K562 (cell line): ENCODE data around the gene C3orf52. TPM values are rescaled to one million over a fixed set of nuclear protein-coding genes. Genes with fewer than 3 reads are reported as not detected.

Experiments used
- ATAC-seq: fragments of 200-7000 bp; cut with Tn5 transposase; 3 replicates; pipeline ENCODE4 v1.9.1; 2020; ENCODE audit warnings: moderate library complexity
- BruUV-seq: library from RNA; stranded (reverse); fragments of 400-500 nt; replicated peaks from 2 replicates; lab custom pipeline; 2021; lab: Mats Ljungman, UMichigan
- CTCF ChIA-PET: fragments of 300-600 bp; formaldehyde crosslinking; extraction: SDS; loops from one replicate; lab custom pipeline; 2021; ENCODE audit warnings: low intra/inter-chr PET ratio; lab: Yijun Ruan, JAX
- POLR2A ChIA-PET: fragments of 300-600, 350-650 bp; sonication (Branson Sonifier 250); formaldehyde crosslinking; extraction: SDS; loops from one replicate; lab custom pipeline; 2021; ENCODE audit warnings: antibody characterized with exemption, inconsistent platforms; lab: Yijun Ruan, JAX
- DNase-seq, 4 experiments: peaks; one replicate each; pipeline versions ENCODE4 v3.0.0 to v3.0.0-alpha.2; 2011 to 2018; ENCODE audit warnings: low spot score in 3 of 4, mixed read lengths in 3 of 4; ENCODE audit errors: extremely low read depth in 1 of 4
- FAIRE-seq: peaks from 2 replicates; lab custom pipeline; 2011; peaks lifted over from hg19 to GRCh38; lab: Jason Lieb, UNC
- H2AFZ ChIP-seq: 2 replicates; pipeline ENCODE4 v1.6.0; 2011; ENCODE audit warnings: low read depth, low read length, control low read depth, inconsistent platforms
- H3K27ac ChIP-seq: fragments of 200-600 bp; 3 replicates; pipeline ENCODE4 v1.8.0; 2011; ENCODE audit warnings: low read depth, mild to moderate bottlenecking, control low read depth, inconsistent platforms, low read length, moderate library complexity, mixed read lengths; ENCODE audit errors: extremely low read depth
- H3K27me3 ChIP-seq, 2 experiments: fragments of 300-600 bp in 1 of 2; 2 replicates in 1 of 2; 3 replicates in 1 of 2; pipeline versions ENCODE4 v1.6.0 to v1.8.0; 2011; ENCODE audit warnings: inconsistent platforms in 2 of 2, low read length in 2 of 2, mild to moderate bottlenecking in 1 of 2, mixed read lengths in 1 of 2, moderate library complexity in 1 of 2; ENCODE audit not compliant: control insufficient read depth in 2 of 2, insufficient read depth in 2 of 2
- H3K36me3 ChIP-seq: fragments of 300-600 bp; 3 replicates; pipeline ENCODE4 v1.8.0; 2011; ENCODE audit warnings: mild to moderate bottlenecking, low read length, inconsistent platforms; ENCODE audit not compliant: control insufficient read depth, insufficient read depth
- H3K4me1 ChIP-seq, 2 experiments: fragments of 200-600 bp in 1 of 2; replicated peaks in 1 of 2; 2 replicates in 1 of 2; 3 replicates in 1 of 2; pipeline versions ENCODE4 v1.5.1 to v1.8.0; 2011; ENCODE audit warnings: inconsistent platforms in 2 of 2, low read length in 2 of 2, mild to moderate bottlenecking in 1 of 2, mixed read lengths in 1 of 2, moderate library complexity in 1 of 2; ENCODE audit not compliant: control insufficient read depth in 2 of 2, insufficient read depth in 2 of 2
- H3K4me2 ChIP-seq: 2 replicates; pipeline ENCODE4 v1.6.1; 2011; ENCODE audit warnings: low read length, control low read depth, inconsistent platforms, mixed read lengths; ENCODE audit not compliant: insufficient read depth
- H3K4me3 ChIP-seq: fragments of 200-600 bp; sonication (generic), shearing (Covaris generic); 2 replicates; pipeline ENCODE4 v1.5.1; 2016; ENCODE audit warnings: control low read depth, inconsistent platforms
- H3K79me2 ChIP-seq: fragments of 200-600 bp; 3 replicates; pipeline ENCODE4 v1.8.0; 2011; ENCODE audit warnings: low read length, inconsistent platforms; ENCODE audit not compliant: control insufficient read depth, insufficient read depth
- H3K9ac ChIP-seq, 2 experiments: 2 replicates each; pipeline versions ENCODE4 v1.6.0 to v1.6.1; 2011; ENCODE audit warnings: low read depth in 2 of 2, low read length in 2 of 2, control low read depth in 1 of 2, inconsistent platforms in 1 of 2, mild to moderate bottlenecking in 1 of 2, mixed read lengths in 1 of 2; ENCODE audit not compliant: insufficient read depth in 1 of 2
- H3K9me1 ChIP-seq: one replicate; pipeline ENCODE4 v1.6.0; 2011; ENCODE audit warnings: inconsistent platforms, mild to moderate bottlenecking, low read length, moderate library complexity; ENCODE audit not compliant: control insufficient read depth, insufficient read depth
- H3K9me3 ChIP-seq: replicated peaks from 2 replicates; pipeline ENCODE4 v1.5.1; 2011; ENCODE audit warnings: low read depth, low read length, inconsistent platforms; ENCODE audit not compliant: control insufficient read depth, insufficient read depth
- H4K20me1 ChIP-seq: replicated peaks from 2 replicates; pipeline ENCODE4 v1.6.1; 2011; ENCODE audit warnings: low read length, inconsistent platforms, mixed read lengths; ENCODE audit not compliant: control insufficient read depth, insufficient read depth
- FOXJ2 ChIP-seq: fragments of 200-800 bp; sonication (Bioruptor generic); IDR thresholded peaks from 2 replicates; pipeline ENCODE4 v1.6.1; 2016; ENCODE audit warnings: missing genetic modification characterization, missing compliant biosample characterization
- GTF2A2 ChIP-seq: IDR thresholded peaks from 2 replicates; pipeline ENCODE4 v1.6.1; 2016; ENCODE audit warnings: mild to moderate bottlenecking, missing genetic modification characterization, missing compliant biosample characterization
- ILF3 ChIP-seq: fragments of 450-650 bp; IDR thresholded peaks from 2 replicates; pipeline ENCODE4 v1.6.1; 2018; ENCODE audit warnings: antibody characterized with exemption, mild to moderate bottlenecking, moderate library complexity, borderline replicate concordance
- KAT7 ChIP-seq: sonication (generic); formaldehyde crosslinking; IDR thresholded peaks from 2 replicates; pipeline ENCODE4 v1.8.0; 2022; ENCODE audit warnings: missing genetic modification reagents, mild to moderate bottlenecking, borderline replicate concordance
- KDM2B ChIP-seq: fragments of 250-450 bp; sonication (Bioruptor Pico); IDR thresholded peaks from 2 replicates; pipeline ENCODE4 v1.8.0; 2021; ENCODE audit warnings: mild to moderate bottlenecking, moderate library complexity
- MYNN ChIP-seq, 2 experiments: sonication (generic); formaldehyde crosslinking in 1 of 2; IDR thresholded peaks; 2 replicates each; pipeline versions ENCODE4 v1.5.0 to v1.6.1; 2016 to 2020; ENCODE audit warnings: antibody characterized with exemption in 1 of 2, missing genetic modification reagents in 1 of 2
- NR3C1 ChIP-seq: sonication (generic); formaldehyde crosslinking; IDR thresholded peaks from 2 replicates; pipeline ENCODE4 v1.8.1; 2022; ENCODE audit warnings: missing genetic modification reagents
- TEAD2 ChIP-seq: fragments of 450-650 bp; IDR thresholded peaks from 2 replicates; pipeline ENCODE4 v1.6.1; 2016; ENCODE audit warnings: missing genetic modification characterization, control low read depth, missing compliant biosample characterization
- XRCC4 ChIP-seq: IDR thresholded peaks from one replicate; pipeline ENCODE4 v1.6.1; 2011; ENCODE audit not compliant: insufficient read depth, insufficient read length; ENCODE audit errors: extremely low read depth
- ZNF224 ChIP-seq: sonication (generic); formaldehyde crosslinking; IDR thresholded peaks from 2 replicates; pipeline ENCODE4 v1.8.0; 2022; ENCODE audit warnings: mild to moderate bottlenecking, missing genetic modification reagents
- ZNF316 ChIP-seq: fragments of 450-650 bp; IDR thresholded peaks from 2 replicates; pipeline ENCODE4 v1.6.1; 2016
- ZNF766 ChIP-seq: fragments of 200-800 bp; sonication (Bioruptor generic); conservative IDR thresholded peaks from 2 replicates; pipeline ENCODE4 v1.6.1; 2016; ENCODE audit warnings: missing genetic modification characterization, missing compliant biosample characterization
- WGBS: fragments of 100-300 bp; shearing (Covaris generic); methylation state at CpG from one replicate; pipeline ENCODE4 v1.1.6; 2016; ENCODE audit warnings: low coverage, mixed read lengths; ENCODE audit not compliant: insufficient coverage; ENCODE audit errors: missing lambda C conversion rate; 5-methylcytosine and 5-hydroxymethylcytosine counted together
- in situ Hi-C: fragments of 300-500 bp; cut with MboI; formaldehyde crosslinking; loops from 4 replicates; pipeline ENCODE4 v1.15.0; 2018; ENCODE audit warnings: inconsistent platforms, mixed read lengths
- intact Hi-C: fragments of 100-400 bp; cut with micrococcal nuclease; formaldehyde crosslinking; loops from 2 replicates; pipeline ENCODE4 v1.14.2; 2022
- polyA plus RNA-seq, 8 experiments: library from polyadenylated mRNA; depleted of rRNA in 4 of 8; stranded (reverse) in 5 of 8; unstranded in 3 of 8; fragments of >200 nt; fragmentation: Nextera tagmentation in 2 of 8; fragmentation: Illumina TruSeq in 1 of 8; extraction: Ambion mirVana in 2 of 8; extraction: Trizol in 1 of 8; gene quantifications; 2 replicates each; pipeline versions ENCODE4 v1.2.1 to v1.2.3, GENCODE V29; 2011 to 2014; ENCODE audit warnings: inconsistent platforms in 1 of 8, missing spikeins in 1 of 8
- total RNA-seq, 7 experiments: library from RNA; depleted of rRNA in 6 of 7; stranded (reverse); fragments of >200 nt in 6 of 7; fragmentation: Illumina TruSeq in 2 of 7; extraction: Trizol in 2 of 7; gene quantifications; 2 replicates each; pipeline versions ENCODE4 v1.2.1 to v1.2.3, GENCODE V29; 2011 to 2021; ENCODE audit warnings: low replicate concordance in 1 of 7
- TF ChIP-seq, protein P1 (sequence below): fragments of 250-450 bp; sonication (Bioruptor Pico); IDR thresholded peaks from 2 replicates; pipeline ENCODE4 v1.8.0; 2022; ENCODE audit warnings: inconsistent platforms
- TF ChIP-seq, protein P2 (sequence below): fragments of 250-450 bp; sonication (Bioruptor Pico); IDR thresholded peaks from 2 replicates; pipeline ENCODE4 v1.4.0; 2020

Gene C3orf52
- total and polyA plus RNA-seq, 9 of the 15 experiments (the other 6 are each of a cell fraction or from before 2014, with no cell fraction given): 2.8 to 6.1 (median 3.8) TPM

- TF ChIP-seq ZNF316 (no peak), XRCC4 (no peak), KDM2B (CRISPR knock-in tag) (no peak), ZNF766 (CRISPR knock-in tag) (no peak), FOXJ2 (tag) (no peak)
Observed at GRCh38 chr3:112131111-112131510, 44.9 kb downstream of the C3orf52 start (continued).

GRCh38 chr3:112132088-112132487, 45.9 kb downstream of the C3orf52 start:
- Histone ChIP-seq H3K4me1 (peaks cover 0 to 7% of the 10 kb centered on the region in 2 experiments; a peak in 1 of 5 replicates), H4K20me1 (no peaks in the 10 kb centered on the region), H3K4me2 (no peak overlapping the region), H3K9ac (no peak overlapping the region), H3K79me2 (no peaks in the 10 kb centered on the region), H3K9me3 (no peaks in the 10 kb centered on the region), H3K36me3 (no peaks in the 10 kb centered on the region), H2AFZ (no peak overlapping the region), H3K9me1 (no peaks in the 10 kb centered on the region), H3K27ac (no peak overlapping the region), H3K4me3 (no peak overlapping the region), H3K27me3 (no peaks in the 10 kb centered on the region)
- BruUV-seq: no TSS peak
- intact Hi-C loops: loop anchor here (10.0 kb wide), 1 partner anchor 143 kb away; no protein-coding TSS in a partner anchor
- DNase-seq (no peak), ATAC-seq (no peak), FAIRE-seq (no peak)
- in situ Hi-C loops: no loop called here
- ChIA-PET POLR2A (no interaction called here), CTCF (no interaction called here)
- 18% methylated on average over 2 of the region's 3 CpGs for WGBS
- TF ChIP-seq MYNN (IDR thresholded peaks at IDR 0.05): no peak
- TF ChIP-seq MYNN (CRISPR knock-in tag; IDR thresholded peaks at IDR 0.05): no peak
- TF ChIP-seq NR3C1 (CRISPR knock-in tag): no peak
- TF ChIP-seq ILF3: no peak
- no peak for TF ChIP-seq KAT7
- TF ChIP-seq, protein P1, sequence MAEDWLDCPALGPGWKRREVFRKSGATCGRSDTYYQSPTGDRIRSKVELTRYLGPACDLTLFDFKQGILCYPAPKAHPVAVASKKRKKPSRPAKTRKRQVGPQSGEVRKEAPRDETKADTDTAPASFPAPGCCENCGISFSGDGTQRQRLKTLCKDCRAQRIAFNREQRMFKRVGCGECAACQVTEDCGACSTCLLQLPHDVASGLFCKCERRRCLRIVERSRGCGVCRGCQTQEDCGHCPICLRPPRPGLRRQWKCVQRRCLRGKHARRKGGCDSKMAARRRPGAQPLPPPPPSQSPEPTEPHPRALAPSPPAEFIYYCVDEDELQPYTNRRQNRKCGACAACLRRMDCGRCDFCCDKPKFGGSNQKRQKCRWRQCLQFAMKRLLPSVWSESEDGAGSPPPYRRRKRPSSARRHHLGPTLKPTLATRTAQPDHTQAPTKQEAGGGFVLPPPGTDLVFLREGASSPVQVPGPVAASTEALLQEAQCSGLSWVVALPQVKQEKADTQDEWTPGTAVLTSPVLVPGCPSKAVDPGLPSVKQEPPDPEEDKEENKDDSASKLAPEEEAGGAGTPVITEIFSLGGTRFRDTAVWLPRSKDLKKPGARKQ (CRISPR knock-in tag): no peak
- TF ChIP-seq, protein P2, sequence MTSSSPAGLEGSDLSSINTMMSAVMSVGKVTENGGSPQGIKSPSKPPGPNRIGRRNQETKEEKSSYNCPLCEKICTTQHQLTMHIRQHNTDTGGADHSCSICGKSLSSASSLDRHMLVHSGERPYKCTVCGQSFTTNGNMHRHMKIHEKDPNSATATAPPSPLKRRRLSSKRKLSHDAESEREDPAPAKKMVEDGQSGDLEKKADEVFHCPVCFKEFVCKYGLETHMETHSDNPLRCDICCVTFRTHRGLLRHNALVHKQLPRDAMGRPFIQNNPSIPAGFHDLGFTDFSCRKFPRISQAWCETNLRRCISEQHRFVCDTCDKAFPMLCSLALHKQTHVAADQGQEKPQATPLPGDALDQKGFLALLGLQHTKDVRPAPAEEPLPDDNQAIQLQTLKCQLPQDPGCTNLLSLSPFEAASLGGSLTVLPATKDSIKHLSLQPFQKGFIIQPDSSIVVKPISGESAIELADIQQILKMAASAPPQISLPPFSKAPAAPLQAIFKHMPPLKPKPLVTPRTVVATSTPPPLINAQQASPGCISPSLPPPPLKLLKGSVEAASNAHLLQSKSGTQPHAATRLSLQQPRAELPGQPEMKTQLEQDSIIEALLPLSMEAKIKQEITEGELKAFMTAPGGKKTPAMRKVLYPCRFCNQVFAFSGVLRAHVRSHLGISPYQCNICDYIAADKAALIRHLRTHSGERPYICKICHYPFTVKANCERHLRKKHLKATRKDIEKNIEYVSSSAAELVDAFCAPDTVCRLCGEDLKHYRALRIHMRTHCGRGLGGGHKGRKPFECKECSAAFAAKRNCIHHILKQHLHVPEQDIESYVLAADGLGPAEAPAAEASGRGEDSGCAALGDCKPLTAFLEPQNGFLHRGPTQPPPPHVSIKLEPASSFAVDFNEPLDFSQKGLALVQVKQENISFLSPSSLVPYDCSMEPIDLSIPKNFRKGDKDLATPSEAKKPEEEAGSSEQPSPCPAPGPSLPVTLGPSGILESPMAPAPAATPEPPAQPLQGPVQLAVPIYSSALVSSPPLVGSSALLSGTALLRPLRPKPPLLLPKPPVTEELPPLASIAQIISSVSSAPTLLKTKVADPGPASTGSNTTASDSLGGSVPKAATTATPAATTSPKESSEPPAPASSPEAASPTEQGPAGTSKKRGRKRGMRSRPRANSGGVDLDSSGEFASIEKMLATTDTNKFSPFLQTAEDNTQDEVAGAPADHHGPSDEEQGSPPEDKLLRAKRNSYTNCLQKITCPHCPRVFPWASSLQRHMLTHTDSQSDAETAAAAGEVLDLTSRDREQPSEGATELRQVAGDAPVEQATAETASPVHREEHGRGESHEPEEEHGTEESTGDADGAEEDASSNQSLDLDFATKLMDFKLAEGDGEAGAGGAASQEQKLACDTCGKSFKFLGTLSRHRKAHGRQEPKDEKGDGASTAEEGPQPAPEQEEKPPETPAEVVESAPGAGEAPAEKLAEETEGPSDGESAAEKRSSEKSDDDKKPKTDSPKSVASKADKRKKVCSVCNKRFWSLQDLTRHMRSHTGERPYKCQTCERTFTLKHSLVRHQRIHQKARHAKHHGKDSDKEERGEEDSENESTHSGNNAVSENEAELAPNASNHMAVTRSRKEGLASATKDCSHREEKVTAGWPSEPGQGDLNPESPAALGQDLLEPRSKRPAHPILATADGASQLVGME (CRISPR knock-in tag): no peak
- TF ChIP-seq GTF2A2 (tag): no peak
- TF ChIP-seq TEAD2 (tag): no peak
- no peak for TF ChIP-seq ZNF224
